ENCODE data around the gene EHD2. TPM values are rescaled to one million over a fixed set of nuclear protein-coding genes. Genes with fewer than 3 reads are reported as not detected.
A peak's percentile ranks its signal among the peaks of the same experiment; 100 is the strongest.

Gene EHD2
- total RNA-seq, 1 experiment from 2014 or later = 60.5 TPM

- ChIA-PET RAD21 (ENCODE audit: low non-redundant PET in 1 of 2, low total read pairs in 2 of 2, uncharacterized antibody in 2 of 2, unreplicated experiment in 2 of 2) (no interaction called here), CTCF (no interaction called here), POLR2A (no interaction called here)
- ATAC-seq (peak; percentile 25; the same call in 1 of the 2 replicates), DNase-seq (ENCODE audit: low read depth, low spot score) (no peak)
- Histone ChIP-seq H3K9ac (ENCODE audit: low read length) (no peak overlapping the region), H3K4me2 (ENCODE audit: low read length) (no peak overlapping the region), H3K4me1 (ENCODE audit: control insufficient read depth in 1 of 2, insufficient read depth in 2 of 2, low read length in 2 of 2) (no peaks in the 10 kb centered on the region), H3K9me2 (ENCODE audit: insufficient read depth) (no peaks in the 10 kb centered on the region), H3K9me3 (ENCODE audit: control insufficient read depth in 1 of 2, insufficient read depth in 1 of 2, low read depth in 1 of 2, low read length in 2 of 2) (no peaks in the 10 kb centered on the region), H3K27me3 (ENCODE audit: insufficient read depth, low read length) (no peaks in the 10 kb centered on the region), H4K20me1 (ENCODE audit: insufficient read depth) (no peaks in the 10 kb centered on the region), H2AFZ (ENCODE audit: low read depth, low read length, poor library complexity, severe bottlenecking) (no peak overlapping the region), H3K4me3 (replicated peaks in 1 of 2; ENCODE audit: low read depth in 1 of 2, low read length in 2 of 2) (no peak overlapping the region), H3K27ac (ENCODE audit: low read depth, low read length) (no peak overlapping the region), H3K79me2 (ENCODE audit: insufficient read depth, low read length) (no peaks in the 10 kb centered on the region), H3K36me3 (ENCODE audit: control insufficient read depth in 1 of 2, insufficient read depth in 2 of 2, low read length in 2 of 2) (peaks cover 0 to 2% of the 10 kb centered on the region in 2 experiments; a peak in 2 of 4 replicates)
- TF ChIP-seq POLR2AphosphoS5 (IDR thresholded peaks at IDR 0.05; ENCODE audit: low read depth, low read length) (no peak), EGR1 (IDR thresholded peaks at IDR 0.05; ENCODE audit: low read depth) (no peak), RAD21 (IDR thresholded peaks at IDR 0.05; ENCODE audit: low read depth) (no peak), ZFX (IDR thresholded peaks at IDR 0.05) (no peak), ELF1 (IDR thresholded peaks at IDR 0.05; ENCODE audit: borderline replicate concordance, low read depth) (no peak), CTCF (IDR thresholded peaks at IDR 0.05 in 2 of 3, conservative IDR thresholded peaks at IDR 0.05 in 1 of 3; ENCODE audit: borderline replicate concordance in 1 of 3, insufficient read depth in 1 of 3, low read depth in 2 of 3, low read length in 2 of 3) (no peak), SRF (IDR thresholded peaks at IDR 0.05; ENCODE audit: low read depth) (no peak), EZH2 (IDR thresholded peaks at IDR 0.05) (no peak), ATF3 (IDR thresholded peaks at IDR 0.05) (no peak)
- intact Hi-C loops (cut with micrococcal nuclease) = no loop called here
- no TSS peak for BruUV-seq (replicated peaks)
Observed at GRCh38 chr19:47681388-47681787, 31.8 kb upstream of the EHD2 start.

GRCh38 chr19:47681936-47682335 lies 31.3 kb upstream of the EHD2 start:
- TF ChIP-seq POLR2A (IDR thresholded peaks at IDR 0.05; ENCODE audit: borderline replicate concordance, extremely low read depth, insufficient read depth, insufficient read length) (no peak), MAX (IDR thresholded peaks at IDR 0.05) (no peak), EGR1 (IDR thresholded peaks at IDR 0.05; ENCODE audit: low read depth) (no peak), SRF (IDR thresholded peaks at IDR 0.05; ENCODE audit: low read depth) (no peak), TCF7L2 (IDR thresholded peaks at IDR 0.05; ENCODE audit: borderline replicate concordance, extremely low read depth, insufficient read depth, insufficient read length) (no peak), SIN3A (IDR thresholded peaks at IDR 0.05; ENCODE audit: low read depth) (no peak), SP1 (IDR thresholded peaks at IDR 0.05; ENCODE audit: low read depth) (no peak), FOSL1 (IDR thresholded peaks at IDR 0.05; ENCODE audit: low read depth) (no peak), ZNF274 (IDR thresholded peaks at IDR 0.05; ENCODE audit: low read depth, low read length) (no peak), CEBPB (IDR thresholded peaks at IDR 0.05; ENCODE audit: low read depth) (no peak), YY1 (IDR thresholded peaks at IDR 0.05; ENCODE audit: extremely low read depth, insufficient replicate concordance, low read depth, low read length) (no peak), ATF3 (IDR thresholded peaks at IDR 0.05) (no peak), JUND (IDR thresholded peaks at IDR 0.05) (no peak), EZH2phosphoT487 (IDR thresholded peaks at IDR 0.05; ENCODE audit: borderline replicate concordance) (no peak)
- Histone ChIP-seq H3K27ac (ENCODE audit: low read depth, low read length) (no peak overlapping the region), H3K4me3 (replicated peaks in 1 of 2; ENCODE audit: low read depth in 1 of 2, low read length in 2 of 2) (no peak overlapping the region), H3K4me2 (ENCODE audit: low read length) (no peak overlapping the region), H2AFZ (ENCODE audit: low read depth, low read length, poor library complexity, severe bottlenecking) (no peak overlapping the region), H3K9me2 (ENCODE audit: insufficient read depth) (no peaks in the 10 kb centered on the region), H3K27me3 (ENCODE audit: insufficient read depth, low read length) (no peaks in the 10 kb centered on the region), H3K9ac (ENCODE audit: low read length) (no peak overlapping the region), H3K79me2 (ENCODE audit: insufficient read depth, low read length) (no peaks in the 10 kb centered on the region), H3K36me3 (ENCODE audit: control insufficient read depth in 1 of 2, insufficient read depth in 2 of 2, low read length in 2 of 2) (peaks cover 0 to 2% of the 10 kb centered on the region in 2 experiments; a peak in 2 of 4 replicates), H3K4me1 (ENCODE audit: control insufficient read depth in 1 of 2, insufficient read depth in 2 of 2, low read length in 2 of 2) (no peaks in the 10 kb centered on the region), H4K20me1 (ENCODE audit: insufficient read depth) (no peaks in the 10 kb centered on the region), H3K9me3 (ENCODE audit: control insufficient read depth in 1 of 2, insufficient read depth in 1 of 2, low read depth in 1 of 2, low read length in 2 of 2) (no peaks in the 10 kb centered on the region)
- ChIA-PET CTCF (no interaction called here), RAD21 (ENCODE audit: low non-redundant PET in 1 of 2, low total read pairs in 2 of 2, uncharacterized antibody in 2 of 2, unreplicated experiment in 2 of 2) (interaction anchor here in 1 of 2 experiments (0.6 kb wide), 1 partner anchor 81 kb away, joined by 4 read pairs; no protein-coding TSS in a partner anchor), POLR2A (no interaction called here)
- DNase-seq (ENCODE audit: low read depth, low spot score) (no peak), ATAC-seq (no peak)
- intact Hi-C loops (cut with micrococcal nuclease) = no loop called here
- no TSS peak for BruUV-seq (replicated peaks)

Measured in HCT116 (cell line).